ENCODE measurements around the gene ATN1. TPM values are rescaled to one million over a fixed set of nuclear protein-coding genes. Genes with fewer than 3 reads are reported as not detected.

ATN1 gene
- total and polyA plus RNA-seq, 4 donors: 3.6 to 12.6 (median 7.9) TPM

- H3K27ac ChIP-seq (ENCODE audit: low read depth in 1 of 2, low read length in 2 of 2): peak overlapping the region; percentile 56 to 73
- DNase-seq (ENCODE audit: low spot score): no peak
- H3K36me3 ChIP-seq (ENCODE audit: control insufficient read depth in 4 of 4, insufficient read depth in 3 of 4, low read depth in 1 of 4, low read length in 3 of 4): peaks cover 0 to 3% (median 2%) of the 10 kb centered on the region in 4 donors
- WGBS: 72% methylated on average over 10 of the region's 10 CpGs
- TF ChIP-seq EGR1 (IDR thresholded peaks at IDR 0.05; ENCODE audit: low read depth in 2 of 2) (no peak), TAF1 (conservative IDR thresholded peaks at IDR 0.05) (no peak), HNF4G (IDR thresholded peaks at IDR 0.05) (no peak), FOXA2 (IDR thresholded peaks at IDR 0.05) (no peak), JUND (IDR thresholded peaks at IDR 0.05) (no peak), HNF4A (conservative IDR thresholded peaks at IDR 0.05) (no peak), ATF3 (IDR thresholded peaks at IDR 0.05) (no peak), YY1 (IDR thresholded peaks at IDR 0.05) (no peak), NR2F2 (IDR thresholded peaks at IDR 0.05) (no peak), SP1 (IDR thresholded peaks at IDR 0.05) (no peak)
- TF ChIP-seq, protein P1, sequence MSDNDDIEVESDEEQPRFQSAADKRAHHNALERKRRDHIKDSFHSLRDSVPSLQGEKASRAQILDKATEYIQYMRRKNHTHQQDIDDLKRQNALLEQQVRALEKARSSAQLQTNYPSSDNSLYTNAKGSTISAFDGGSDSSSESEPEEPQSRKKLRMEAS (IDR thresholded peaks at IDR 0.05): no peak
- TF ChIP-seq, protein P2, sequence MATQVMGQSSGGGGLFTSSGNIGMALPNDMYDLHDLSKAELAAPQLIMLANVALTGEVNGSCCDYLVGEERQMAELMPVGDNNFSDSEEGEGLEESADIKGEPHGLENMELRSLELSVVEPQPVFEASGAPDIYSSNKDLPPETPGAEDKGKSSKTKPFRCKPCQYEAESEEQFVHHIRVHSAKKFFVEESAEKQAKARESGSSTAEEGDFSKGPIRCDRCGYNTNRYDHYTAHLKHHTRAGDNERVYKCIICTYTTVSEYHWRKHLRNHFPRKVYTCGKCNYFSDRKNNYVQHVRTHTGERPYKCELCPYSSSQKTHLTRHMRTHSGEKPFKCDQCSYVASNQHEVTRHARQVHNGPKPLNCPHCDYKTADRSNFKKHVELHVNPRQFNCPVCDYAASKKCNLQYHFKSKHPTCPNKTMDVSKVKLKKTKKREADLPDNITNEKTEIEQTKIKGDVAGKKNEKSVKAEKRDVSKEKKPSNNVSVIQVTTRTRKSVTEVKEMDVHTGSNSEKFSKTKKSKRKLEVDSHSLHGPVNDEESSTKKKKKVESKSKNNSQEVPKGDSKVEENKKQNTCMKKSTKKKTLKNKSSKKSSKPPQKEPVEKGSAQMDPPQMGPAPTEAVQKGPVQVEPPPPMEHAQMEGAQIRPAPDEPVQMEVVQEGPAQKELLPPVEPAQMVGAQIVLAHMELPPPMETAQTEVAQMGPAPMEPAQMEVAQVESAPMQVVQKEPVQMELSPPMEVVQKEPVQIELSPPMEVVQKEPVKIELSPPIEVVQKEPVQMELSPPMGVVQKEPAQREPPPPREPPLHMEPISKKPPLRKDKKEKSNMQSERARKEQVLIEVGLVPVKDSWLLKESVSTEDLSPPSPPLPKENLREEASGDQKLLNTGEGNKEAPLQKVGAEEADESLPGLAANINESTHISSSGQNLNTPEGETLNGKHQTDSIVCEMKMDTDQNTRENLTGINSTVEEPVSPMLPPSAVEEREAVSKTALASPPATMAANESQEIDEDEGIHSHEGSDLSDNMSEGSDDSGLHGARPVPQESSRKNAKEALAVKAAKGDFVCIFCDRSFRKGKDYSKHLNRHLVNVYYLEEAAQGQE (IDR thresholded peaks at IDR 0.05): no peak
- H3K4me3 ChIP-seq (ENCODE audit: low read depth in 1 of 3, low read length in 3 of 3): no peak overlapping the region
- H3K9me3 ChIP-seq (ENCODE audit: control insufficient read depth in 4 of 4, low read length in 3 of 4): no peaks in the 10 kb centered on the region
- no peaks in the 10 kb centered on the region for H3K27me3 ChIP-seq (ENCODE audit: control insufficient read depth in 4 of 4, insufficient read depth in 4 of 4, low read length in 3 of 4)
- peaks cover 0 to 36% (median 14%) of the 10 kb centered on the region in 4 donors for H3K4me1 ChIP-seq (ENCODE audit: control insufficient read depth in 4 of 4, insufficient read depth in 4 of 4, low read length in 3 of 4)
- H3K9ac ChIP-seq (ENCODE audit: low read depth in 1 of 2, low read length in 2 of 2): no peak overlapping the region
Observed at GRCh38 chr12:6958609-6959057, 30.9 kb downstream of the ATN1 start.

GRCh38 chr12:6959058-6959804 is 31.5 kb downstream of the ATN1 start:
- 71% methylated on average over 24 of the region's 24 CpGs for WGBS
- H3K9ac ChIP-seq (ENCODE audit: low read depth in 1 of 2, low read length in 2 of 2): no peak overlapping the region
- H3K36me3 ChIP-seq (ENCODE audit: control insufficient read depth in 4 of 4, insufficient read depth in 3 of 4, low read depth in 1 of 4, low read length in 3 of 4): peaks cover 0 to 3% (median 2%) of the 10 kb centered on the region in 4 donors
- DNase-seq (ENCODE audit: low spot score): no peak
- H3K9me3 ChIP-seq (ENCODE audit: control insufficient read depth in 4 of 4, low read length in 3 of 4): no peaks in the 10 kb centered on the region
- H3K4me3 ChIP-seq (ENCODE audit: low read depth in 1 of 3, low read length in 3 of 3): no peak overlapping the region
- H3K27me3 ChIP-seq (ENCODE audit: control insufficient read depth in 4 of 4, insufficient read depth in 4 of 4, low read length in 3 of 4): no peaks in the 10 kb centered on the region
- peaks cover 0 to 36% (median 14%) of the 10 kb centered on the region in 4 donors for H3K4me1 ChIP-seq (ENCODE audit: control insufficient read depth in 4 of 4, insufficient read depth in 4 of 4, low read length in 3 of 4)
- peak overlapping the region; percentile 56 to 73 for H3K27ac ChIP-seq (ENCODE audit: low read depth in 1 of 2, low read length in 2 of 2)
- no peak for TF ChIP-seq FOXA2 (IDR thresholded peaks at IDR 0.05)
- peak; percentile 27 for TF ChIP-seq NR2F2 (IDR thresholded peaks at IDR 0.05)

- peak overlapping the region; percentile 56 to 87 for H3K27ac ChIP-seq (ENCODE audit: low read depth in 1 of 2, low read length in 2 of 2)
- H3K27me3 ChIP-seq (ENCODE audit: control insufficient read depth in 4 of 4, insufficient read depth in 4 of 4, low read length in 3 of 4): no peaks in the 10 kb centered on the region
- H3K4me1 ChIP-seq (ENCODE audit: control insufficient read depth in 4 of 4, insufficient read depth in 4 of 4, low read length in 3 of 4): peaks cover 0 to 36% (median 14%) of the 10 kb centered on the region in 4 donors
- WGBS: 93% methylated on average over 26 of the region's 26 CpGs
- DNase-seq (ENCODE audit: low spot score): no peak
- H3K9me3 ChIP-seq (ENCODE audit: control insufficient read depth in 4 of 4, low read length in 3 of 4): no peaks in the 10 kb centered on the region
- H3K9ac ChIP-seq (ENCODE audit: low read depth in 1 of 2, low read length in 2 of 2): no peak overlapping the region
- peaks cover 0 to 3% (median 2%) of the 10 kb centered on the region in 4 donors for H3K36me3 ChIP-seq (ENCODE audit: control insufficient read depth in 4 of 4, insufficient read depth in 3 of 4, low read depth in 1 of 4, low read length in 3 of 4)
- H3K4me3 ChIP-seq (ENCODE audit: low read depth in 1 of 3, low read length in 3 of 3): no peak overlapping the region
- no peak for TF ChIP-seq HNF4A (conservative IDR thresholded peaks at IDR 0.05)
- no peak for TF ChIP-seq FOXA2 (IDR thresholded peaks at IDR 0.05)
- TF ChIP-seq YY1 (IDR thresholded peaks at IDR 0.05): no peak
- TF ChIP-seq SP1 (IDR thresholded peaks at IDR 0.05): no peak
- no peak for TF ChIP-seq GABPA (IDR thresholded peaks at IDR 0.05 in 1 of 2, conservative IDR thresholded peaks at IDR 0.05 in 1 of 2)
- TF ChIP-seq, protein P2 (IDR thresholded peaks at IDR 0.05): no peak
- TF ChIP-seq FOXA1 (IDR thresholded peaks at IDR 0.05): no peak
- TF ChIP-seq ATF3 (IDR thresholded peaks at IDR 0.05): no peak
- no peak for TF ChIP-seq JUND (IDR thresholded peaks at IDR 0.05)
- no peak for TF ChIP-seq RAD21 (IDR thresholded peaks at IDR 0.05)
Observed at GRCh38 chr12:6959805-6960592, 32.2 kb downstream of the ATN1 start.
